Suprapubic skin (tissue), 4 donors: ENCODE data around the gene ZP2.

Experiments
- EP300 ChIP-seq: sonication (generic); formaldehyde crosslinking; IDR thresholded peaks from one replicate; pipeline ENCODE4 v1.6.1; 2017; ENCODE audit warnings: antibody characterized with exemption
- POLR2A ChIP-seq, 2 donors: fragments of 450-650 bp; IDR thresholded peaks; one replicate each; pipeline ENCODE4 v1.6.1; 2017; ENCODE audit warnings: antibody characterized with exemption in 2 of 2, mild to moderate bottlenecking in 2 of 2, moderate library complexity in 2 of 2
- POLR2AphosphoS5 ChIP-seq, 3 donors: sonication (generic); formaldehyde crosslinking; IDR thresholded peaks; one replicate each; pipeline ENCODE4 v1.6.1; 2017; ENCODE audit warnings: antibody characterized with exemption in 3 of 3
- TF ChIP-seq, protein P1 (sequence below), 2 donors: fragments of 200-600 bp in 1 of 2; fragments of 450-650 bp in 1 of 2; sonication (generic) in 1 of 2; IDR thresholded peaks; one replicate each; pipeline ENCODE4 v1.5.1; 2016 to 2019; ENCODE audit warnings: antibody characterized with exemption in 2 of 2, mild to moderate bottlenecking in 1 of 2, moderate library complexity in 1 of 2

GRCh38 chr16:21253470-21253869 is 42.1 kb upstream of the ZP2 start:
- TF ChIP-seq, protein P1, sequence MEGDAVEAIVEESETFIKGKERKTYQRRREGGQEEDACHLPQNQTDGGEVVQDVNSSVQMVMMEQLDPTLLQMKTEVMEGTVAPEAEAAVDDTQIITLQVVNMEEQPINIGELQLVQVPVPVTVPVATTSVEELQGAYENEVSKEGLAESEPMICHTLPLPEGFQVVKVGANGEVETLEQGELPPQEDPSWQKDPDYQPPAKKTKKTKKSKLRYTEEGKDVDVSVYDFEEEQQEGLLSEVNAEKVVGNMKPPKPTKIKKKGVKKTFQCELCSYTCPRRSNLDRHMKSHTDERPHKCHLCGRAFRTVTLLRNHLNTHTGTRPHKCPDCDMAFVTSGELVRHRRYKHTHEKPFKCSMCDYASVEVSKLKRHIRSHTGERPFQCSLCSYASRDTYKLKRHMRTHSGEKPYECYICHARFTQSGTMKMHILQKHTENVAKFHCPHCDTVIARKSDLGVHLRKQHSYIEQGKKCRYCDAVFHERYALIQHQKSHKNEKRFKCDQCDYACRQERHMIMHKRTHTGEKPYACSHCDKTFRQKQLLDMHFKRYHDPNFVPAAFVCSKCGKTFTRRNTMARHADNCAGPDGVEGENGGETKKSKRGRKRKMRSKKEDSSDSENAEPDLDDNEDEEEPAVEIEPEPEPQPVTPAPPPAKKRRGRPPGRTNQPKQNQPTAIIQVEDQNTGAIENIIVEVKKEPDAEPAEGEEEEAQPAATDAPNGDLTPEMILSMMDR (IDR thresholded peaks at IDR 0.05): no peak
- TF ChIP-seq POLR2AphosphoS5 (IDR thresholded peaks at IDR 0.05) (no peak), POLR2A (IDR thresholded peaks at IDR 0.05) (no peak), EP300 (no peak)
